Endodermal cell (in vitro differentiated cells): ENCODE results near the gene TNF. TPM values are rescaled to one million over a fixed set of nuclear protein-coding genes. Genes with fewer than 3 reads are reported as not detected.

Experiments
- DNase-seq: peaks from one replicate; pipeline ENCODE4 v3.0.0-alpha.2; 2017
- H3K27ac ChIP-seq: 2 replicates; pipeline ENCODE4 v1.5.1; 2013; ENCODE audit warnings: mild to moderate bottlenecking, low read depth, low read length, moderate library complexity
- H3K27me3 ChIP-seq: 2 replicates; pipeline ENCODE4 v1.6.1; 2013; ENCODE audit warnings: mild to moderate bottlenecking, low read length, moderate library complexity; ENCODE audit not compliant: insufficient read depth, control insufficient read depth, poor library complexity, severe bottlenecking
- H3K36me3 ChIP-seq: 2 replicates; pipeline ENCODE4 v1.7.0; 2013; ENCODE audit warnings: mild to moderate bottlenecking, low read length, moderate library complexity; ENCODE audit not compliant: control insufficient read depth, insufficient read depth
- H3K4me1 ChIP-seq: one replicate; pipeline ENCODE4 v1.7.0; 2013; ENCODE audit warnings: low read length; ENCODE audit not compliant: control insufficient read depth, insufficient read depth
- H3K4me3 ChIP-seq: 2 replicates; pipeline ENCODE4 v1.5.1; 2013; ENCODE audit warnings: mild to moderate bottlenecking, low read length, moderate library complexity
- H3K9ac ChIP-seq: 2 replicates; pipeline ENCODE4 v1.6.1; 2013; ENCODE audit warnings: mild to moderate bottlenecking, low read length, moderate library complexity; ENCODE audit not compliant: poor library complexity, severe bottlenecking; ENCODE audit errors: extremely low read depth
- H3K9me3 ChIP-seq: 2 replicates; pipeline ENCODE4 v1.6.1; 2013; ENCODE audit warnings: mild to moderate bottlenecking, low read length, moderate library complexity; ENCODE audit not compliant: control insufficient read depth
- H3K27ac Mint-ChIP-seq: 2 replicates; pipeline ENCODE4 v1.8.0; 2020; ENCODE audit warnings: mixed read lengths
- H3K27me3 Mint-ChIP-seq: 2 replicates; pipeline ENCODE4 v1.8.0; 2021; ENCODE audit warnings: mild to moderate bottlenecking, mixed read lengths; ENCODE audit not compliant: insufficient read depth
- H3K36me3 Mint-ChIP-seq: 2 replicates; pipeline ENCODE4 v1.8.0; 2020; ENCODE audit warnings: low read depth, mixed read lengths
- H3K4me1 Mint-ChIP-seq: 2 replicates; pipeline ENCODE4 v1.8.0; 2020; ENCODE audit warnings: mixed read lengths
- H3K4me3 Mint-ChIP-seq: 2 replicates; pipeline ENCODE4 v1.8.0; 2020; ENCODE audit warnings: mild to moderate bottlenecking, moderate library complexity, mixed read lengths
- H3K9me3 Mint-ChIP-seq: 2 replicates; pipeline ENCODE4 v1.8.0; 2020; ENCODE audit warnings: mild to moderate bottlenecking, mixed read lengths
- WGBS, 2 experiments: methylation state at CpG; one replicate each; pipeline versions ENCODE4 v1.1.5 to v1.1.7; 2013; ENCODE audit warnings: missing lambda C conversion rate in 2 of 2, mixed read lengths in 1 of 2; ENCODE audit not compliant: insufficient coverage in 1 of 2, insufficient read length in 1 of 2; 5-methylcytosine and 5-hydroxymethylcytosine counted together
- total RNA-seq, 2 donors: library from RNA; stranded (reverse); fragmentation: NEBNext Ultra II Directional in 1 of 2; extraction: Animal tissue kit (Norgen Biotek cat#: 25700) in 1 of 2; gene quantifications; 2 replicates in 1 of 2; 3 replicates in 1 of 2; pipeline ENCODE4 v1.2.1, GENCODE V29; 2021
- TF ChIP-seq, protein P1 (sequence below): fragments of 200-600 bp; sonication (generic); conservative IDR thresholded peaks from 2 replicates; pipeline ENCODE4 v1.5.0; 2021; ENCODE audit warnings: antibody characterized with exemption, mild to moderate bottlenecking

Gene TNF
- total RNA-seq, 2 donors from 2014 or later: not detected

- H3K4me3 ChIP-seq: no peak overlapping the region
- H3K27ac ChIP-seq: no peak overlapping the region
- H3K9me3 Mint-ChIP-seq: no peaks in the 10 kb centered on the region
- H3K4me3 Mint-ChIP-seq: no peak overlapping the region
- no peak overlapping the region for H3K9ac ChIP-seq
- H3K36me3 ChIP-seq: peaks cover 82% of the 10 kb centered on the region
- DNase-seq: no peak
- H3K36me3 Mint-ChIP-seq: peaks cover 75% of the 10 kb centered on the region
- no peaks in the 10 kb centered on the region for H3K4me1 ChIP-seq
- H3K27ac Mint-ChIP-seq: no peak overlapping the region
- TF ChIP-seq, protein P1, sequence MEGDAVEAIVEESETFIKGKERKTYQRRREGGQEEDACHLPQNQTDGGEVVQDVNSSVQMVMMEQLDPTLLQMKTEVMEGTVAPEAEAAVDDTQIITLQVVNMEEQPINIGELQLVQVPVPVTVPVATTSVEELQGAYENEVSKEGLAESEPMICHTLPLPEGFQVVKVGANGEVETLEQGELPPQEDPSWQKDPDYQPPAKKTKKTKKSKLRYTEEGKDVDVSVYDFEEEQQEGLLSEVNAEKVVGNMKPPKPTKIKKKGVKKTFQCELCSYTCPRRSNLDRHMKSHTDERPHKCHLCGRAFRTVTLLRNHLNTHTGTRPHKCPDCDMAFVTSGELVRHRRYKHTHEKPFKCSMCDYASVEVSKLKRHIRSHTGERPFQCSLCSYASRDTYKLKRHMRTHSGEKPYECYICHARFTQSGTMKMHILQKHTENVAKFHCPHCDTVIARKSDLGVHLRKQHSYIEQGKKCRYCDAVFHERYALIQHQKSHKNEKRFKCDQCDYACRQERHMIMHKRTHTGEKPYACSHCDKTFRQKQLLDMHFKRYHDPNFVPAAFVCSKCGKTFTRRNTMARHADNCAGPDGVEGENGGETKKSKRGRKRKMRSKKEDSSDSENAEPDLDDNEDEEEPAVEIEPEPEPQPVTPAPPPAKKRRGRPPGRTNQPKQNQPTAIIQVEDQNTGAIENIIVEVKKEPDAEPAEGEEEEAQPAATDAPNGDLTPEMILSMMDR: no peak
- 90 to 95% methylated on average over 3 to 7 of the region's 9 CpGs for WGBS, 2 experiments
- peaks cover 24% of the 10 kb centered on the region for H3K4me1 Mint-ChIP-seq
- H3K27me3 Mint-ChIP-seq: no peaks in the 10 kb centered on the region
- no peaks in the 10 kb centered on the region for H3K9me3 ChIP-seq
- H3K27me3 ChIP-seq: no peaks in the 10 kb centered on the region
Observed at GRCh38 chr6:31532644-31533454, 42.5 kb upstream of the TNF start.

GRCh38 chr6:31533455-31533841, 41.9 kb upstream of the TNF start:
- no peak overlapping the region for H3K27ac Mint-ChIP-seq
- H3K4me3 Mint-ChIP-seq: no peak overlapping the region
- no peaks in the 10 kb centered on the region for H3K27me3 Mint-ChIP-seq
- Histone ChIP-seq H3K9ac (no peak overlapping the region), H3K9me3 (no peaks in the 10 kb centered on the region), H3K27me3 (no peaks in the 10 kb centered on the region), H3K27ac (no peak overlapping the region), H3K4me1 (no peaks in the 10 kb centered on the region), H3K4me3 (no peak overlapping the region), H3K36me3 (peaks cover 88% of the 10 kb centered on the region)
- peaks cover 28% of the 10 kb centered on the region for H3K4me1 Mint-ChIP-seq
- H3K9me3 Mint-ChIP-seq: no peaks in the 10 kb centered on the region
- DNase-seq: no peak
- 93 to 100% methylated on average over 1 of the region's 1 CpG for WGBS, 2 experiments
- TF ChIP-seq, protein P1: no peak
- peaks cover 79% of the 10 kb centered on the region for H3K36me3 Mint-ChIP-seq

GRCh38 chr6:31534011-31534410, 41.4 kb upstream of the TNF start:
- peak overlapping the region; percentile 58 for H3K27ac Mint-ChIP-seq
- H3K27me3 ChIP-seq: no peaks in the 10 kb centered on the region
- H3K36me3 ChIP-seq: peaks cover 93% of the 10 kb centered on the region
- no peak overlapping the region for H3K27ac ChIP-seq
- H3K4me1 Mint-ChIP-seq: peaks cover 33% of the 10 kb centered on the region
- H3K4me1 ChIP-seq: no peaks in the 10 kb centered on the region
- no peak overlapping the region for H3K4me3 Mint-ChIP-seq
- H3K9me3 ChIP-seq: no peaks in the 10 kb centered on the region
- no peak for DNase-seq
- no peaks in the 10 kb centered on the region for H3K27me3 Mint-ChIP-seq
- peaks cover 85% of the 10 kb centered on the region for H3K36me3 Mint-ChIP-seq
- WGBS, 2 experiments: 96 to 97% methylated on average over 5 to 6 of the region's 6 CpGs
- no peak overlapping the region for H3K9ac ChIP-seq
- TF ChIP-seq, protein P1: no peak
- H3K9me3 Mint-ChIP-seq: no peaks in the 10 kb centered on the region
- H3K4me3 ChIP-seq: no peak overlapping the region
